Ectodermal cell (in vitro differentiated cells): ENCODE data around the gene SSB.

Experiments used
- H3K27ac ChIP-seq: 2 replicates; pipeline ENCODE4 v1.7.0; 2013; ENCODE audit warnings: mild to moderate bottlenecking, low read depth, low read length; ENCODE audit not compliant: insufficient read depth, poor library complexity, severe bottlenecking
- H3K27me3 ChIP-seq: 2 replicates; pipeline ENCODE4 v1.7.0; 2013; ENCODE audit warnings: mild to moderate bottlenecking, low read length; ENCODE audit not compliant: insufficient read depth, control insufficient read depth, poor library complexity, severe bottlenecking
- H3K36me3 ChIP-seq: one replicate; pipeline ENCODE4 v1.7.0; 2013; ENCODE audit warnings: low read length; ENCODE audit not compliant: control insufficient read depth, insufficient read depth
- H3K4me1 ChIP-seq: one replicate; pipeline ENCODE4 v1.7.0; 2013; ENCODE audit warnings: low read length; ENCODE audit not compliant: control insufficient read depth, insufficient read depth
- H3K4me3 ChIP-seq: 2 replicates; pipeline ENCODE4 v1.7.0; 2013; ENCODE audit warnings: low read depth, low read length, control low read depth; ENCODE audit not compliant: insufficient read depth
- H3K9me3 ChIP-seq: 2 replicates; pipeline ENCODE4 v1.7.0; 2013; ENCODE audit warnings: mild to moderate bottlenecking, low read length, moderate library complexity; ENCODE audit not compliant: control insufficient read depth
- WGBS, 2 experiments: methylation state at CpG; one replicate each; pipeline ENCODE4 v1.1.7; 2013; ENCODE audit warnings: missing lambda C conversion rate in 2 of 2; 5-methylcytosine and 5-hydroxymethylcytosine counted together

The SSB gene

GRCh38 chr2:169765523-169765922 lies 33.1 kb upstream of the SSB start:
- Histone ChIP-seq H3K27ac (no peak overlapping the region), H3K4me1 (no peaks in the 10 kb centered on the region), H3K27me3 (peaks cover 3% of the 10 kb centered on the region), H3K4me3 (no peak overlapping the region), H3K9me3 (no peaks in the 10 kb centered on the region), H3K36me3 (no peaks in the 10 kb centered on the region)
- WGBS, 2 experiments, result 88 to 90% methylated on average over 6 of the region's 6 CpGs

DNA sequence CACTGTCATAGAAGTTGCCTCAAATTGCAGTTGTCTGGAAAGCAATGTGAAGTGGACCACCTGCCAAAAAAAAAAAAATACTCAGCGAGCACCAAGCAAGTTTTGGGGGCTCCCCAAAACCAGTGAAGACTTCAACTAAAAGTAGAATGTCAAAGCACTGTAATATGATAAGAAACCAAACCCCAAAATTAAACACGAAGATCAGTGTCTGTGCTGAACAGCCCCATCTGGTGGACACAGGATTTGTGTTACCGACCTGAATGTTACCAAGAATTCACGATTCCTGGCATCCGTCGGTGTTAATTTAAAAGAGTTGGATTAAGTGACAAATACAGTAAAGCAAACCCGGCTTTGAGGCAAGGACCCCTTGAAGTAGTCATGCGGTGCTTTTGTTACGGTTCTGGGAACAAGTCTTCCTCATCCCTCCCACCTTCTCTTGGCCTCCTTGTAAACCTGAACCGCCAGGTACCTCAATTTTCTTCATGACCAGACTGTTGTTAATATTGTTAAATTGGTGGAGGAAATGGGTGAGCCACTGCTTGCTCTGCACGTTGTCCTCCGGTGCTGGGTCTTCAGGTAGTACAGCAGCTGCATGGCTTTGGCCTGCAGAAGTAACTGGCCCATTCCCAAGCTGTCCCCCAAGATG lies 31.3 kb upstream of the SSB start:
- WGBS, 2 experiments, result 55 to 57% methylated on average over 11 to 12 of the region's 12 CpGs
- H3K36me3 ChIP-seq, result no peaks in the 10 kb centered on the region
- H3K27me3 ChIP-seq, result peaks cover 3% of the 10 kb centered on the region
- H3K4me1 ChIP-seq, result no peaks in the 10 kb centered on the region
- no peak overlapping the region for H3K4me3 ChIP-seq
- no peaks in the 10 kb centered on the region for H3K9me3 ChIP-seq
- H3K27ac ChIP-seq, result no peak overlapping the region

GRCh38 chr2:169768262-169768995 lies 30.2 kb upstream of the SSB start:
- no peaks in the 10 kb centered on the region for H3K9me3 ChIP-seq
- no peaks in the 10 kb centered on the region for H3K4me1 ChIP-seq
- H3K27me3 ChIP-seq, result peaks cover 3% of the 10 kb centered on the region
- WGBS, 2 experiments, result 95 to 96% methylated on average over 72 of the region's 72 CpGs
- H3K4me3 ChIP-seq, result no peak overlapping the region
- no peak overlapping the region for H3K27ac ChIP-seq
- H3K36me3 ChIP-seq, result no peaks in the 10 kb centered on the region

GRCh38 chr2:169771021-169771420 lies 27.6 kb upstream of the SSB start:
- no peaks in the 10 kb centered on the region for H3K36me3 ChIP-seq
- H3K27ac ChIP-seq, result no peak overlapping the region
- WGBS, 2 experiments, result 93% methylated on average over 5 of the region's 5 CpGs
- H3K27me3 ChIP-seq, result peaks cover 3% of the 10 kb centered on the region
- H3K4me1 ChIP-seq, result no peaks in the 10 kb centered on the region
- no peaks in the 10 kb centered on the region for H3K9me3 ChIP-seq
- H3K4me3 ChIP-seq, result no peak overlapping the region

DNA sequence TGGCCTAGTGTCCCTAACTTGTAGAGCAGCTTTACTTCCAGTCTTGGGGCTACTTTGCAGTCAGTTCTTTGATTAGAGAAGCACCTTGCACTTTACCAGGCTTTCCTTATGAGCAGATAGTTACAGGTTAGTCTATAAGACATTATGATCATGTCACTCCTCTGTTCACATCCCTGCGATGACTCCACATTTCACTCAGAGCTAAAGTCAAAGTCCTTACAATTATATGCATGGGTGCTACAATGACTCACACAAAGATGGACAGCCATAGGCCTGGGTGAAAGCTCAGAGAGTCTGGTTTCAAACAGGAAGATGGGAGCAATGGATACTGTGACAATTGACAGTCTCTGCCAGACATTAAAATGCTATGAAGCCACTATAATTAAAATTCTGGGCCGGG lies 27.1 kb upstream of the SSB start:
- no peaks in the 10 kb centered on the region for H3K9me3 ChIP-seq

GRCh38 chr2:169772651-169773050 lies 26.0 kb upstream of the SSB start:
- 87 to 90% methylated on average over 1 of the region's 2 CpGs for WGBS, 2 experiments
- Histone ChIP-seq H3K4me1 (no peaks in the 10 kb centered on the region), H3K27me3 (peaks cover 3% of the 10 kb centered on the region), H3K4me3 (no peak overlapping the region), H3K27ac (no peak overlapping the region), H3K36me3 (no peaks in the 10 kb centered on the region), H3K9me3 (no peaks in the 10 kb centered on the region)

More for the DNA sequence above, 27.1 kb upstream of the SSB start:
- no peak overlapping the region for H3K4me3 ChIP-seq
- no peak overlapping the region for H3K27ac ChIP-seq
- H3K27me3 ChIP-seq, result peaks cover 3% of the 10 kb centered on the region
- WGBS, 2 experiments, result 94 to 95% methylated on average over 2 of the region's 2 CpGs
- H3K36me3 ChIP-seq, result no peaks in the 10 kb centered on the region
- no peaks in the 10 kb centered on the region for H3K4me1 ChIP-seq

GRCh38 chr2:169775354-169775753 lies 23.3 kb upstream of the SSB start:
- H3K4me1 ChIP-seq, result no peaks in the 10 kb centered on the region
- H3K9me3 ChIP-seq, result no peaks in the 10 kb centered on the region
- H3K27me3 ChIP-seq, result no peaks in the 10 kb centered on the region
- H3K36me3 ChIP-seq, result no peaks in the 10 kb centered on the region
- no peak overlapping the region for H3K4me3 ChIP-seq
- WGBS, 2 experiments, result 89 to 92% methylated on average over 3 of the region's 3 CpGs
- H3K27ac ChIP-seq, result no peak overlapping the region

DNA sequence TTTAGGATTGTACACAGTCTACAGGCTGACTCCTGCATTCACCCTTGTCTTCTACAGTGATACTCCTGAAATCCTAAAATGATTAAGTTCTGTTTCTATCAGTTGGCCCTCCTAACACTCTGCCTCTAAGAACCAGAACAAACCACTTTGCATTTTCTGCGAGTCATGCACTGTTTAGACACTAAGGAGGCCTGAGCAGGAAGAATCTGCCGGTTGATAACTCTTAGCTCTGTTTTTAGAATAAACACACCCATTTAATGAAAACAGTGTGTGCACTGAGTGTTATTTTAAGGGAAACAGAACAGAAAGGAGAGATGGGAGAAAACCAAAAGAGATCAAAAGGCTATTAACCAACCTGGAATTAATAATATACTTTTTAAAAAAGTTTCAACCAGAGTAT lies 22.9 kb upstream of the SSB start:
- no peaks in the 10 kb centered on the region for H3K4me1 ChIP-seq
- H3K27ac ChIP-seq, result no peak overlapping the region
- no peaks in the 10 kb centered on the region for H3K36me3 ChIP-seq
- 93 to 95% methylated on average over 2 of the region's 2 CpGs for WGBS, 2 experiments
- H3K27me3 ChIP-seq, result no peaks in the 10 kb centered on the region
- no peaks in the 10 kb centered on the region for H3K9me3 ChIP-seq
- H3K4me3 ChIP-seq, result no peak overlapping the region

DNA sequence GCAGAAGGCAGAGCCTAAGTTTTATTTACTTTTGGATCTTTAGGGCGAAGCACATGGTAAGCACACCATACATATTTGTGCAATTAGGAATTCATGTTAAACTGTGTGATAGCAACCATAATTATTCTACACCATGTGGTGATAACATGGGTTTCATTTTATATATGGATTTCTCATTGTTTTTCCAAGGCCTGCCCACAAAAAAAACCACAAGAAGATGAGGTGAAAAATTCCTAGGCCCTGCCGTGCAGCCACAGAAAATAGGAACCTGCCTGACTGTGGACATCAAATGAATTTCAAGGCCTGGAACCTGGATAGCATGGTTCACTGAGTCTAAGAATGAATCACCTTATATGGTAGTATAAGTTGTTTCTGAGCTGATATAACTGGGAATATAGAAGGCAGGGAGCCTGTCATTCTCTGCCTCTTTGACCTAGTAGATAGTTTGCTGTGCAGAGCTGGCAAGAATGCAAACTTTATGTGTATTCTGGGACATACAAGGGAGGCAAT lies 22.4 kb upstream of the SSB start:
- WGBS, 2 experiments, result 62 to 94% methylated on average over 1 to 2 of the region's 2 CpGs
- no peaks in the 10 kb centered on the region for H3K36me3 ChIP-seq
- H3K4me1 ChIP-seq, result no peaks in the 10 kb centered on the region
- H3K27ac ChIP-seq, result no peak overlapping the region
- no peaks in the 10 kb centered on the region for H3K9me3 ChIP-seq
- H3K4me3 ChIP-seq, result no peak overlapping the region
- no peaks in the 10 kb centered on the region for H3K27me3 ChIP-seq

DNA sequence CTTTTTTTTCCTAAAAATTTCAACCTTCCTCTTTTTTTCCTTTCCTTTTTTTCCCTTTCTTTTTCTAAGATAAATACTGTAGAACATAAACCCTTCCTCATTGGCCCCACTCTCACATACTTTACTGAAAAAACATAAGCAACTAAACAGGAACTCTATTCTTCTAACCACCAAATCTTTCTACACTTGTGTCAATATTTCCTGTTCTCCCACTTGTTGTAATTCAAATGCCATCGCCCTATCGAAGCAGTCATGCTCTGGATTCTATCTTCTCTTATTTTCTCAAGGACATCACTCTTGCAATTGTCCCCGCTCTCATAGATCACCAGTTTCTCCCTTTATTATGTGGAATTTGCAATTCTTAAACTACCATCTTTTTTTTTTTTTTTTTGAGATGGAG lies 20.2 kb upstream of the SSB start:
- 95 to 97% methylated on average over 3 of the region's 3 CpGs for whole genome bisulfite sequencing, 2 experiments
- Histone ChIP-seq H3K9me3 (no peaks in the 10 kb centered on the region), H3K27me3 (no peaks in the 10 kb centered on the region), H3K36me3 (no peaks in the 10 kb centered on the region), H3K27ac (no peak overlapping the region), H3K4me3 (no peak overlapping the region), H3K4me1 (no peaks in the 10 kb centered on the region)
